Loucy (cell line): ENCODE results near the gene CNTNAP2.

Experiments
- H2AFZ ChIP-seq: fragments of 200-600 bp; sonication (generic); 2 replicates; pipeline ENCODE4 v1.6.0; 2016; ENCODE audit warnings: antibody characterized with exemption, mild to moderate bottlenecking, low read length, moderate library complexity
- H3F3A ChIP-seq: fragments of 200-600 bp; 2 replicates; pipeline ENCODE4 v1.6.0; 2016; ENCODE audit warnings: antibody characterized with exemption, low read depth, mild to moderate bottlenecking
- H3K27me3 ChIP-seq: fragments of 200-600 bp; sonication (generic); 2 replicates; pipeline ENCODE4 v1.6.1; 2014; ENCODE audit warnings: low read length, mild to moderate bottlenecking; ENCODE audit not compliant: insufficient read depth, poor library complexity, severe bottlenecking
- H3K36me3 ChIP-seq: fragments of 200-600 bp; sonication (generic); 2 replicates; pipeline ENCODE4 v1.6.1; 2016; ENCODE audit warnings: low read length; ENCODE audit not compliant: insufficient read depth
- H3K4me1 ChIP-seq: fragments of 200-600 bp; sonication (generic); 2 replicates; pipeline ENCODE4 v1.5.1; 2014; ENCODE audit warnings: low read length, mild to moderate bottlenecking; ENCODE audit not compliant: insufficient read depth, poor library complexity, severe bottlenecking
- H3K4me2 ChIP-seq: fragments of 200-600 bp; sonication (generic); 2 replicates; pipeline ENCODE4 v1.6.0; 2014; ENCODE audit warnings: antibody characterized with exemption, low read length, low read depth, mild to moderate bottlenecking; ENCODE audit not compliant: poor library complexity, severe bottlenecking
- H3K4me3 ChIP-seq: fragments of 200-600 bp; sonication (generic); 2 replicates; pipeline ENCODE4 v1.5.1; 2014; ENCODE audit warnings: low read length, mild to moderate bottlenecking, mixed read lengths; ENCODE audit not compliant: poor library complexity, severe bottlenecking
- H3K79me2 ChIP-seq: fragments of 200-600 bp; sonication (generic); 2 replicates; pipeline ENCODE4 v1.6.1; 2014; ENCODE audit warnings: low read length; ENCODE audit not compliant: insufficient read depth
- H3K9ac ChIP-seq: fragments of 200-600 bp; sonication (generic); 2 replicates; pipeline ENCODE4 v1.6.0; 2014; ENCODE audit warnings: mild to moderate bottlenecking, low read depth, low read length, moderate library complexity; ENCODE audit not compliant: poor library complexity, severe bottlenecking
- H3K9me2 ChIP-seq: fragments of 200-600 bp; sonication (generic); replicated peaks from 2 replicates; pipeline ENCODE4 v1.6.1; 2016; ENCODE audit warnings: low read depth, low read length, mixed read lengths
- H3K9me3 ChIP-seq: fragments of 200-600 bp; sonication (generic); 2 replicates; pipeline ENCODE4 v1.6.1; 2014; ENCODE audit warnings: mild to moderate bottlenecking, antibody characterized with exemption, low read length, low read depth; ENCODE audit not compliant: insufficient read depth
- H4K20me1 ChIP-seq: fragments of 200-600 bp; sonication (generic); 2 replicates; pipeline ENCODE4 v1.6.0; 2014; ENCODE audit warnings: antibody characterized with exemption, low read length, mild to moderate bottlenecking; ENCODE audit not compliant: insufficient read depth, poor library complexity, severe bottlenecking
- EZH2phosphoT487 ChIP-seq: fragments of 200-600 bp; IDR thresholded peaks from 2 replicates; pipeline ENCODE4 v1.6.1; 2018; ENCODE audit warnings: antibody characterized with exemption, mild to moderate bottlenecking, moderate library complexity, borderline replicate concordance
- TF ChIP-seq, protein P1 (sequence below): fragments of 200-600 bp; sonication (generic); conservative IDR thresholded peaks from 2 replicates; pipeline ENCODE4 v1.5.1; 2014; ENCODE audit warnings: mild to moderate bottlenecking, antibody characterized with exemption, low read length

The CNTNAP2 gene

DNA sequence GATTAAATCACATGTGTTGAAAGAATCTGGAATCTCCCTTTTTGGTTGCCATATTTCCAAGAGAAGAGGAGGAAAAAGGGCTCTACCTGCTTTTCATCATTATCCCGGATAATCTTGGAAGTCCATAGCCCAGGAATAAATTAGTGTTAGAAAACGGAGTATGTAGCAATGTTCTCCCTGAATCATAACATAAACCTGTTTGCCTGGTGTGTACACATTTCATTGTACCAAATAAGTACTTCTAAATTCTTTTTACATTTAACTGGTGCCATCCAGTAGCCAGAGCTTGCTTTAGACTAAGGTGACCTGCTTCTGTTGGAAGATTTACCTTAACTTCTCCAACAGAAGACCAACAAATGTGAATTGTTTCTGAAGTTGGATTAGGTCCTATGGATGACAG lies 2291.7 kb downstream of the CNTNAP2 start:
- Histone ChIP-seq H3F3A (no peaks in the 10 kb centered on the region), H3K4me3 (no peak overlapping the region), H2AFZ (no peak overlapping the region), H3K36me3 (no peaks in the 10 kb centered on the region), H3K4me2 (no peak overlapping the region), H3K27me3 (no peaks in the 10 kb centered on the region), H3K9me2 (no peaks in the 10 kb centered on the region), H3K9me3 (no peaks in the 10 kb centered on the region), H3K79me2 (no peaks in the 10 kb centered on the region), H3K4me1 (no peaks in the 10 kb centered on the region), H4K20me1 (no peaks in the 10 kb centered on the region), H3K9ac (no peak overlapping the region)
- TF ChIP-seq EZH2phosphoT487: no peak
- TF ChIP-seq, protein P1, sequence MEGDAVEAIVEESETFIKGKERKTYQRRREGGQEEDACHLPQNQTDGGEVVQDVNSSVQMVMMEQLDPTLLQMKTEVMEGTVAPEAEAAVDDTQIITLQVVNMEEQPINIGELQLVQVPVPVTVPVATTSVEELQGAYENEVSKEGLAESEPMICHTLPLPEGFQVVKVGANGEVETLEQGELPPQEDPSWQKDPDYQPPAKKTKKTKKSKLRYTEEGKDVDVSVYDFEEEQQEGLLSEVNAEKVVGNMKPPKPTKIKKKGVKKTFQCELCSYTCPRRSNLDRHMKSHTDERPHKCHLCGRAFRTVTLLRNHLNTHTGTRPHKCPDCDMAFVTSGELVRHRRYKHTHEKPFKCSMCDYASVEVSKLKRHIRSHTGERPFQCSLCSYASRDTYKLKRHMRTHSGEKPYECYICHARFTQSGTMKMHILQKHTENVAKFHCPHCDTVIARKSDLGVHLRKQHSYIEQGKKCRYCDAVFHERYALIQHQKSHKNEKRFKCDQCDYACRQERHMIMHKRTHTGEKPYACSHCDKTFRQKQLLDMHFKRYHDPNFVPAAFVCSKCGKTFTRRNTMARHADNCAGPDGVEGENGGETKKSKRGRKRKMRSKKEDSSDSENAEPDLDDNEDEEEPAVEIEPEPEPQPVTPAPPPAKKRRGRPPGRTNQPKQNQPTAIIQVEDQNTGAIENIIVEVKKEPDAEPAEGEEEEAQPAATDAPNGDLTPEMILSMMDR: no peak

DNA sequence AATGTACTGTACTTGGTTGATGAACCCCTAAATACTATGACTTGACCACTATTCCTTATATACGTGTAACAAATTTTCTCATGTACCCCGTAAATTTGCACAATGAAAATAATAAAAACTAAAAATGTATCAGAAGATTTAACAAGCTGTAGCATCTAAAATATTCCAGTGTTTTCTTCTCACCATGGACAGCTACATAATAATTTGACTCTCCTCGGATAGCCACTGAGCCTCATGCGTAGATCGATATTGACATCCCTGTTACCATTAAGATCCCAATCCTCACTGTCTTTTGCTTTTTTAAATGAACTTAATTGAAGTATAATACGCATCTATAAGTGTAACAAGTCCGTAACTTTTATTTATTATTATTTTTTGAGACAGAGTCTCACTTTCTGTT lies 2294.3 kb downstream of the CNTNAP2 start:
- no peaks in the 10 kb centered on the region for H3F3A ChIP-seq
- no peak overlapping the region for H3K9ac ChIP-seq
- H3K4me1 ChIP-seq: no peaks in the 10 kb centered on the region
- H3K4me3 ChIP-seq: no peak overlapping the region
- no peaks in the 10 kb centered on the region for H3K27me3 ChIP-seq
- no peak overlapping the region for H2AFZ ChIP-seq
- no peaks in the 10 kb centered on the region for H3K9me3 ChIP-seq
- H3K4me2 ChIP-seq: no peak overlapping the region
- H4K20me1 ChIP-seq: no peaks in the 10 kb centered on the region
- H3K36me3 ChIP-seq: no peaks in the 10 kb centered on the region
- no peak for TF ChIP-seq EZH2phosphoT487
- TF ChIP-seq, protein P1: no peak
- no peaks in the 10 kb centered on the region for H3K9me2 ChIP-seq
- H3K79me2 ChIP-seq: no peaks in the 10 kb centered on the region

DNA sequence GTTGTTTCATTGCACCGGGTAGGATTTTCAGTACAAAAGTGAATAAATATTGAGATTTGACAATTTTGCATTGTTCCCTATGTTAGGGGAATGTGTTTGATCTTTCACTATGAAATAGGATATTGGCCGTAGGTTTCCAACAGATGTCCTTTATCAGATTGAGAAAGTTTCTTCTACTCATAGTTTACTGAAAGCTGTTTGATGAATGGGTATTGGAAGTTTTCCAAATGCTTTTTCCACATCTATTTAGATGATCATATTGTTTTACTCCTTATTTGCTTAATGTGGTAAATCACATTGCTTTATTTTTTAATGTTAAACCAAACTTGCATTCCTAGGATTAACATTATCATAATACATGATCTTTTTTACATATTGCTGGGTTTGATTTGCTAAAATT lies 2296.1 kb downstream of the CNTNAP2 start:
- Histone ChIP-seq H3K4me3 (no peak overlapping the region), H4K20me1 (no peaks in the 10 kb centered on the region), H3K4me2 (no peak overlapping the region), H3K27me3 (no peaks in the 10 kb centered on the region), H3K9me2 (no peaks in the 10 kb centered on the region), H2AFZ (no peak overlapping the region), H3K9me3 (no peaks in the 10 kb centered on the region), H3K79me2 (no peaks in the 10 kb centered on the region), H3F3A (no peaks in the 10 kb centered on the region), H3K36me3 (no peaks in the 10 kb centered on the region), H3K9ac (no peak overlapping the region), H3K4me1 (no peaks in the 10 kb centered on the region)
- TF ChIP-seq, protein P1: no peak
- no peak for TF ChIP-seq EZH2phosphoT487
